PC-9 (cell line): ENCODE results near the gene WFDC12.

Experiments
- CTCF ChIP-seq: fragments of 200-600 bp; sonication (generic); conservative IDR thresholded peaks from 2 replicates; pipeline ENCODE4 v1.6.1; 2017; ENCODE audit warnings: mixed run types, antibody characterized with exemption, mild to moderate bottlenecking, moderate library complexity
- EZH2 ChIP-seq: fragments of 200-600 bp; sonication (generic); IDR thresholded peaks from 2 replicates; pipeline ENCODE4 v1.8.0; 2017; ENCODE audit warnings: antibody characterized with exemption, low read depth

- peak; percentile 91 for TF ChIP-seq CTCF
- no peak for TF ChIP-seq EZH2
Observed at GRCh38 chr20:45095805-45096238, 28.4 kb downstream of the WFDC12 start.
